Measurements from ENCODE around the gene BPGM. TPM values are rescaled to one million over a fixed set of nuclear protein-coding genes. Genes with fewer than 3 reads are reported as not detected.

Gene BPGM
- total RNA-seq, 2 donors from 2014 or later = 10.5 to 10.6 TPM

DNA sequence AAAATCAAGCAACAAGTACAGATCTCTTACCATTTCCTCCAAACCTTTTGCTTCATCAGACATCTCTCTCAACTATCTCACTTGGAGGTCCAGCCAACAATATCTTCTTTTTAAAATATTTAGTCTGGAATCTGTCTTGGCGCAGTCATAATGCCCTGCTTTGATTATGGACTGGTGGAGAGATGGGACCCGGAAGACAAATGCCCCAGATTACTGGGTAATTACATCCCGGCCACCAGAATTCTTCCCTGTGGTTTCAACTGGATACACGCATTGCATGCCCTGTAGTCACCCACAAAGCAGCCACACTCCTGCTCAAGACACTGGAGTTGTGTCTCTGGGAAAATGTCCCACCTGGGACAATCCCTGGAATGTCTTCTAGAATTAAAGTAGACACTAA is 65.5 kb downstream of the BPGM start:
- Histone ChIP-seq H3K4me1 (no peaks in the 10 kb centered on the region), H3K9me3 (no peaks in the 10 kb centered on the region), H3K36me3 (no peaks in the 10 kb centered on the region), H3K27ac (no peak overlapping the region), H3K4me3 (no peak overlapping the region), H3K9ac (ENCODE audit: low read depth in 2 of 2, low read length in 2 of 2) (no peak overlapping the region), H3K27me3 (no peaks in the 10 kb centered on the region)
- DNase-seq = no peak
- intact Hi-C loops (cut with DNase I) = no loop called here
- no peak for TF ChIP-seq CTCF (IDR thresholded peaks at IDR 0.05)

GRCh38 chr7:134714470-134715205 is 68.0 kb downstream of the BPGM start:
- Histone ChIP-seq H3K36me3 (no peaks in the 10 kb centered on the region), H3K27ac (no peak overlapping the region), H3K27me3 (no peaks in the 10 kb centered on the region), H3K4me1 (no peaks in the 10 kb centered on the region), H3K9ac (ENCODE audit: low read depth in 2 of 2, low read length in 2 of 2) (no peak overlapping the region), H3K9me3 (no peaks in the 10 kb centered on the region), H3K4me3 (no peak overlapping the region)
- no peak for TF ChIP-seq CTCF (IDR thresholded peaks at IDR 0.05)
- no peak for DNase-seq
- intact Hi-C loops (cut with DNase I) = no loop called here

- H3K27me3 ChIP-seq = no peaks in the 10 kb centered on the region
- H3K27ac ChIP-seq = no peak overlapping the region
- no peak overlapping the region for H3K4me3 ChIP-seq
Observed at GRCh38 chr7:134718211-134718875, 71.7 kb downstream of the BPGM start.

GRCh38 chr7:134720091-134720935 is 73.7 kb downstream of the BPGM start:
- no peak for TF ChIP-seq CTCF (IDR thresholded peaks at IDR 0.05)
- intact Hi-C loops (cut with DNase I) = no loop called here
- Histone ChIP-seq H3K36me3 (no peaks in the 10 kb centered on the region), H3K9ac (ENCODE audit: low read depth in 2 of 2, low read length in 2 of 2) (no peak overlapping the region), H3K9me3 (no peaks in the 10 kb centered on the region), H3K4me1 (no peaks in the 10 kb centered on the region), H3K27me3 (no peaks in the 10 kb centered on the region), H3K4me3 (no peak overlapping the region), H3K27ac (peak overlapping the region; percentile 28)
- DNase-seq = no peak

More at GRCh38 chr7:134718211-134718875, 71.7 kb downstream of the BPGM start:
- Histone ChIP-seq H3K9me3 (no peaks in the 10 kb centered on the region), H3K9ac (ENCODE audit: low read depth in 2 of 2, low read length in 2 of 2) (no peak overlapping the region), H3K4me1 (no peaks in the 10 kb centered on the region), H3K36me3 (no peaks in the 10 kb centered on the region)
- intact Hi-C loops (cut with DNase I) = no loop called here
- DNase-seq = no peak
- TF ChIP-seq CTCF (IDR thresholded peaks at IDR 0.05) = no peak

DNA sequence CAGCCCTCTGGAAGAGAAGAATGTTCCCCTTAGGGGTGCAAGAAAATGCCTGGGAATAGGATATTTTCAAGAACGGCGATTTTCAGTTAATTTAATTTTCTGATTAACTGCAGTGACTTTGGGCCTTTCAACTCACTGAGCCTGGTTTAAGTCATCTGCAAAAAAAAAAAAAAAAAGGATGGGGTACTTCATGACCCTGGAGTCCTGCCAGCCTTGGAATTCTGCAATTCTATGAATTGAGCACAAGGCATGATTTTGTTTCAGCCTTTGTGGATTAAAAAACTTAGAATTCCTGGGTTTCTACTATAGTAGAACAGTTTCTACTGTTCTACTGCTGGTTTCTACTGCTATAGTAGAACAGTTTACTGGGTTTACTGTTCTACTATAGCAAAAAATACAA is 74.5 kb downstream of the BPGM start:
- no peak for TF ChIP-seq CTCF (IDR thresholded peaks at IDR 0.05)
- H3K27ac ChIP-seq = no peak overlapping the region
- no peak overlapping the region for H3K4me3 ChIP-seq
- intact Hi-C loops (cut with DNase I) = no loop called here
- H3K9me3 ChIP-seq = no peaks in the 10 kb centered on the region
- H3K4me1 ChIP-seq = no peaks in the 10 kb centered on the region
- no peak overlapping the region for H3K9ac ChIP-seq (ENCODE audit: low read depth in 2 of 2, low read length in 2 of 2)
- H3K36me3 ChIP-seq = no peaks in the 10 kb centered on the region
- no peak for DNase-seq
- H3K27me3 ChIP-seq = no peaks in the 10 kb centered on the region

Data from colonic mucosa (tissue), 4 donors.